ENCODE measurements around the gene SPEF2. TPM values are rescaled to one million over a fixed set of nuclear protein-coding genes. Genes with fewer than 3 reads are reported as not detected.

Gene SPEF2
- total RNA-seq, 1 experiment from 2014 or later: 0.15 TPM

GRCh38 chr5:35790457-35790822 lies 172.8 kb downstream of the SPEF2 start:
- Mint-ChIP-seq H3K4me1 (peaks cover 15% of the 10 kb centered on the region), H3K9me3 (no peaks in the 10 kb centered on the region), H3K27ac (no peak overlapping the region), H3K36me3 (no peaks in the 10 kb centered on the region), H3K4me3 (no peak overlapping the region), H3K27me3 (ENCODE audit: low read depth) (peaks cover 4% of the 10 kb centered on the region)
- CTCF ChIA-PET: interaction anchor here (1.4 kb wide), 1 partner anchor 135 kb away, joined by 4 read pairs; no protein-coding TSS in a partner anchor
- DNase-seq (ENCODE audit: low spot score) (no peak), ATAC-seq (no peak)
- POLR2A ChIA-PET: no interaction called here
- TF ChIP-seq ATF1 (CRISPR knock-in tag; IDR thresholded peaks at IDR 0.05) (no peak), KAT7 (CRISPR knock-in tag; IDR thresholded peaks at IDR 0.05; ENCODE audit: borderline replicate concordance) (no peak), E2F4 (CRISPR knock-in tag; IDR thresholded peaks at IDR 0.05; ENCODE audit: borderline replicate concordance, low read depth) (no peak), SOX15 (CRISPR knock-in tag; IDR thresholded peaks at IDR 0.05) (no peak), FOXJ3 (CRISPR knock-in tag; IDR thresholded peaks at IDR 0.05; ENCODE audit: borderline replicate concordance) (no peak), GTF2I (CRISPR knock-in tag; conservative IDR thresholded peaks at IDR 0.05) (no peak)

GRCh38 chr5:35794328-35794619 lies 176.6 kb downstream of the SPEF2 start:
- Mint-ChIP-seq H3K36me3 (no peaks in the 10 kb centered on the region), H3K4me1 (peaks cover 20% of the 10 kb centered on the region), H3K27me3 (ENCODE audit: low read depth) (no peaks in the 10 kb centered on the region; the same call in 1 of the 2 replicates), H3K27ac (no peak overlapping the region), H3K9me3 (no peaks in the 10 kb centered on the region), H3K4me3 (no peak overlapping the region)
- DNase-seq (ENCODE audit: low spot score) (no peak), ATAC-seq (no peak)
- no peak for TF ChIP-seq CREB1 (CRISPR knock-in tag; IDR thresholded peaks at IDR 0.05)
- TF ChIP-seq JAZF1 (CRISPR knock-in tag; IDR thresholded peaks at IDR 0.05): no peak
- TF ChIP-seq NR3C1 (CRISPR knock-in tag; conservative IDR thresholded peaks at IDR 0.05; ENCODE audit: low read depth): no peak
- no peak for TF ChIP-seq NFYB (CRISPR knock-in tag; conservative IDR thresholded peaks at IDR 0.05; ENCODE audit: low read depth)
- no peak for TF ChIP-seq MAX (CRISPR knock-in tag; IDR thresholded peaks at IDR 0.05)
- no peak for TF ChIP-seq MYBL2 (CRISPR knock-in tag; IDR thresholded peaks at IDR 0.05)
- TF ChIP-seq ZNF416 (CRISPR knock-in tag; IDR thresholded peaks at IDR 0.05): no peak
- TF ChIP-seq AFF4 (CRISPR knock-in tag; IDR thresholded peaks at IDR 0.05; ENCODE audit: borderline replicate concordance): no peak
- TF ChIP-seq FOXJ3 (CRISPR knock-in tag; IDR thresholded peaks at IDR 0.05; ENCODE audit: borderline replicate concordance): no peak
- CTCF ChIA-PET: interaction anchor here (0.6 to 1.5 kb wide), 3 partner anchors 17 to 132 kb away, joined by 3 to 13 read pairs (median 6); no protein-coding TSS in a partner anchor
- POLR2A ChIA-PET: interaction anchor here (0.6 kb wide), 1 partner anchor 9 kb away, joined by 4 read pairs; no protein-coding TSS in a partner anchor

DNA sequence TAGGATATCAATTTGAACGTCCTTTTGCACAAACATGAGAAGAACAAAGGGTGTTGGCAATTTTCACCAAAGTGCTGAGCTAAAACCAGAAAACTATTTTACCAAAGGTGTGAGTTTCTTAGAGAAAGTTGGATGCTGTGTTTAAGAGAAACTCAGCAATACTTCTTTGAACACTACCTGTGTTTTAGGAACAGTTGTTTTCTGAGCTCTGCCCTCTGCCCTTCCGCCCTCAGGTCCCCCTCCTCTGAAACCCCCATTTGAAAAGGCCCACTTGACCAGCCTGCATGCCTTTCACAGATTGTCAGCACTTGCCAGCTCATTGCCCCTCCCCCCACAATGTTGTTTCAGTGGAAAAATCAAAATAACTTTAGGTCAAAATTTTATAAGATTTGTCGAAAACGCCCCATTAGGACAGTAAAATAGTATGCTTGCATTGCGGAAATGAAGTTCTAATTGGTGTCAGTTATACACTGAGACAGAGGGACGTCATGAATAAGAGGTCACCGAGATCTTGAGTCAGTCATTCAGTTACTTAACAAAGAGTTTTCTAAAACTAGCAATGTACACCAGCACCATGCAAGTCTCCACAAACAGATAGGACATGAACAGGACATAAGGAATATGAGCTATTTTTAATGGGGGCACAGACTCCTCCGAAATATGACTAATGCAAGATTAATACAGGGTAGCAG lies 177.2 kb downstream of the SPEF2 start:
- Mint-ChIP-seq H3K27ac (no peak overlapping the region), H3K27me3 (ENCODE audit: low read depth) (no peaks in the 10 kb centered on the region; the same call in 1 of the 2 replicates), H3K36me3 (no peaks in the 10 kb centered on the region), H3K9me3 (no peaks in the 10 kb centered on the region), H3K4me3 (no peak overlapping the region), H3K4me1 (peaks cover 20% of the 10 kb centered on the region)
- DNase-seq (ENCODE audit: low spot score): no peak
- ATAC-seq: no peak
- ChIA-PET CTCF (interaction anchor here (0.6 to 1.5 kb wide), 3 partner anchors 18 to 131 kb away, joined by 3 to 13 read pairs (median 6); no protein-coding TSS in a partner anchor), POLR2A (interaction anchor here (0.6 kb wide), 1 partner anchor 9 kb away, joined by 4 read pairs; no protein-coding TSS in a partner anchor)
- no peak for TF ChIP-seq RELA (CRISPR knock-in tag; IDR thresholded peaks at IDR 0.05; ENCODE audit: borderline replicate concordance)
- TF ChIP-seq, protein P1, sequence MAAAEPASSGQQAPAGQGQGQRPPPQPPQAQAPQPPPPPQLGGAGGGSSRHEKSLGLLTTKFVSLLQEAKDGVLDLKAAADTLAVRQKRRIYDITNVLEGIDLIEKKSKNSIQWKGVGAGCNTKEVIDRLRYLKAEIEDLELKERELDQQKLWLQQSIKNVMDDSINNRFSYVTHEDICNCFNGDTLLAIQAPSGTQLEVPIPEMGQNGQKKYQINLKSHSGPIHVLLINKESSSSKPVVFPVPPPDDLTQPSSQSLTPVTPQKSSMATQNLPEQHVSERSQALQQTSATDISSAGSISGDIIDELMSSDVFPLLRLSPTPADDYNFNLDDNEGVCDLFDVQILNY (CRISPR knock-in tag; IDR thresholded peaks at IDR 0.05): no peak
- TF ChIP-seq, protein P2, sequence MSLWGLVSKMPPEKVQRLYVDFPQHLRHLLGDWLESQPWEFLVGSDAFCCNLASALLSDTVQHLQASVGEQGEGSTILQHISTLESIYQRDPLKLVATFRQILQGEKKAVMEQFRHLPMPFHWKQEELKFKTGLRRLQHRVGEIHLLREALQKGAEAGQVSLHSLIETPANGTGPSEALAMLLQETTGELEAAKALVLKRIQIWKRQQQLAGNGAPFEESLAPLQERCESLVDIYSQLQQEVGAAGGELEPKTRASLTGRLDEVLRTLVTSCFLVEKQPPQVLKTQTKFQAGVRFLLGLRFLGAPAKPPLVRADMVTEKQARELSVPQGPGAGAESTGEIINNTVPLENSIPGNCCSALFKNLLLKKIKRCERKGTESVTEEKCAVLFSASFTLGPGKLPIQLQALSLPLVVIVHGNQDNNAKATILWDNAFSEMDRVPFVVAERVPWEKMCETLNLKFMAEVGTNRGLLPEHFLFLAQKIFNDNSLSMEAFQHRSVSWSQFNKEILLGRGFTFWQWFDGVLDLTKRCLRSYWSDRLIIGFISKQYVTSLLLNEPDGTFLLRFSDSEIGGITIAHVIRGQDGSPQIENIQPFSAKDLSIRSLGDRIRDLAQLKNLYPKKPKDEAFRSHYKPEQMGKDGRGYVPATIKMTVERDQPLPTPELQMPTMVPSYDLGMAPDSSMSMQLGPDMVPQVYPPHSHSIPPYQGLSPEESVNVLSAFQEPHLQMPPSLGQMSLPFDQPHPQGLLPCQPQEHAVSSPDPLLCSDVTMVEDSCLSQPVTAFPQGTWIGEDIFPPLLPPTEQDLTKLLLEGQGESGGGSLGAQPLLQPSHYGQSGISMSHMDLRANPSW (CRISPR knock-in tag; conservative IDR thresholded peaks at IDR 0.05; ENCODE audit: low read depth): no peak
- no peak for TF ChIP-seq ESRRA (CRISPR knock-in tag; IDR thresholded peaks at IDR 0.05; ENCODE audit: borderline replicate concordance)
- TF ChIP-seq, protein P3, sequence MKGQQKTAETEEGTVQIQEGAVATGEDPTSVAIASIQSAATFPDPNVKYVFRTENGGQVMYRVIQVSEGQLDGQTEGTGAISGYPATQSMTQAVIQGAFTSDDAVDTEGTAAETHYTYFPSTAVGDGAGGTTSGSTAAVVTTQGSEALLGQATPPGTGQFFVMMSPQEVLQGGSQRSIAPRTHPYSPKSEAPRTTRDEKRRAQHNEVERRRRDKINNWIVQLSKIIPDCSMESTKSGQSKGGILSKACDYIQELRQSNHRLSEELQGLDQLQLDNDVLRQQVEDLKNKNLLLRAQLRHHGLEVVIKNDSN (CRISPR knock-in tag; IDR thresholded peaks at IDR 0.05): no peak
- no peak for TF ChIP-seq KAT7 (CRISPR knock-in tag; IDR thresholded peaks at IDR 0.05; ENCODE audit: borderline replicate concordance)
- no peak for TF ChIP-seq JAZF1 (CRISPR knock-in tag; IDR thresholded peaks at IDR 0.05)
